ENCODE results near the gene ERAP2. TPM values are rescaled to one million over a fixed set of nuclear protein-coding genes. Genes with fewer than 3 reads are reported as not detected.
A peak's percentile ranks its signal among the peaks of the same experiment; 100 is the strongest.

Gene ERAP2
- total RNA-seq, 1 donor = 6.7 TPM

GRCh38 chr5:96854067-96854466 is 22.2 kb upstream of the ERAP2 start:
- TF ChIP-seq CTCF (IDR thresholded peaks at IDR 0.05; ENCODE audit: insufficient read depth, low read length) = no peak
- no peak overlapping the region for H3K4me3 ChIP-seq (ENCODE audit: low read depth, low read length)
- DNase-seq (ENCODE audit: low read depth) = no peak

- peak; percentile 12 for DNase-seq (ENCODE audit: low read depth)
- no peak for TF ChIP-seq CTCF (IDR thresholded peaks at IDR 0.05; ENCODE audit: insufficient read depth, low read length)
- no peak overlapping the region for H3K4me3 ChIP-seq (ENCODE audit: low read depth, low read length)
These were observed 21.0 kb upstream of the ERAP2 start for GRCh38 chr5:96855031-96855872.

- no peak for TF ChIP-seq CTCF (IDR thresholded peaks at IDR 0.05; ENCODE audit: insufficient read depth, low read length)
- peak; percentile 45 for DNase-seq (ENCODE audit: low read depth)
- H3K4me3 ChIP-seq (ENCODE audit: low read depth, low read length) = no peak overlapping the region
These were observed 19.9 kb upstream of the ERAP2 start for GRCh38 chr5:96856371-96856770.

- no peak for DNase-seq (ENCODE audit: low read depth)
- no peak for TF ChIP-seq CTCF (IDR thresholded peaks at IDR 0.05; ENCODE audit: insufficient read depth, low read length)
- no peak overlapping the region for H3K4me3 ChIP-seq (ENCODE audit: low read depth, low read length)
These were observed 18.8 kb upstream of the ERAP2 start for GRCh38 chr5:96857454-96857853.

GRCh38 chr5:96857924-96858323 is 18.4 kb upstream of the ERAP2 start:
- no peak for DNase-seq (ENCODE audit: low read depth)
- no peak overlapping the region for H3K4me3 ChIP-seq (ENCODE audit: low read depth, low read length)
- TF ChIP-seq CTCF (IDR thresholded peaks at IDR 0.05; ENCODE audit: insufficient read depth, low read length) = no peak

GRCh38 chr5:96859375-96859774 is 16.9 kb upstream of the ERAP2 start:
- no peak for DNase-seq (ENCODE audit: low read depth)
- no peak for TF ChIP-seq CTCF (IDR thresholded peaks at IDR 0.05; ENCODE audit: insufficient read depth, low read length)
- no peak overlapping the region for H3K4me3 ChIP-seq (ENCODE audit: low read depth, low read length)

All from fibroblast of the aortic adventitia (primary cell).